GM12878 (cell line): ENCODE measurements around the gene FARS2.

Experiments
- BHLHE40 ChIP-seq, 2 experiments: fragments of 450-650 bp in 1 of 2; IDR thresholded peaks; 2 replicates each; pipeline ENCODE4 v1.6.1; 2011 to 2017; ENCODE audit warnings: low read depth in 2 of 2, borderline replicate concordance in 1 of 2, improper control_type of control experiment in 1 of 2, low read length in 1 of 2, mild to moderate bottlenecking in 1 of 2
- CEBPB ChIP-seq, 2 experiments: fragments of 150-350 bp in 1 of 2; IDR thresholded peaks; 2 replicates each; pipeline ENCODE4 v1.6.1; 2012 to 2014; ENCODE audit warnings: low read depth in 2 of 2, low read length in 2 of 2, borderline replicate concordance in 1 of 2, inconsistent platforms in 1 of 2
- CHD2 ChIP-seq: IDR thresholded peaks from 2 replicates; pipeline ENCODE4 v1.6.1; 2011; ENCODE audit warnings: low read depth, low read length, improper control_type of control experiment, borderline replicate concordance
- CTCF ChIP-seq, 3 experiments: IDR thresholded peaks in 2 of 3; conservative IDR thresholded peaks in 1 of 3; 2 replicates each; pipeline ENCODE4 v1.5.1; 2011; ENCODE audit warnings: low read depth in 3 of 3, low read length in 3 of 3, mild to moderate bottlenecking in 3 of 3, control low read depth in 2 of 3, moderate library complexity in 2 of 3, inconsistent platforms in 1 of 3, mixed read lengths in 1 of 3; ENCODE audit not compliant: control insufficient read depth in 2 of 3, insufficient read depth in 1 of 3; ENCODE audit errors: extremely low read depth in 1 of 3
- EP300 ChIP-seq, 2 experiments: fragments of 150-350 bp in 1 of 2; IDR thresholded peaks; 2 replicates each; pipeline ENCODE4 v1.6.1; 2011 to 2012; ENCODE audit warnings: low read depth in 2 of 2, low read length in 2 of 2, borderline replicate concordance in 1 of 2, improper control_type of control experiment in 1 of 2, inconsistent platforms in 1 of 2; ENCODE audit not compliant: control insufficient read depth in 1 of 2
- EZH2 ChIP-seq: IDR thresholded peaks from 2 replicates; pipeline ENCODE4 v1.6.1; 2012; ENCODE audit warnings: low read depth, mild to moderate bottlenecking, control low read depth, inconsistent platforms, low read length, borderline replicate concordance; ENCODE audit not compliant: control insufficient read depth
- MLLT1 ChIP-seq: fragments of 450-650 bp; IDR thresholded peaks from 2 replicates; pipeline ENCODE4 v1.6.1; 2016; ENCODE audit warnings: mild to moderate bottlenecking
- MXI1 ChIP-seq: fragments of 150-350 bp; IDR thresholded peaks from 2 replicates; pipeline ENCODE4 v1.6.1; 2011; ENCODE audit warnings: low read depth, mild to moderate bottlenecking, inconsistent platforms, low read length, improper control_type of control experiment
- NR2F1 ChIP-seq: fragments of 450-650 bp; conservative IDR thresholded peaks from 2 replicates; pipeline ENCODE4 v1.6.1; 2017; ENCODE audit warnings: mild to moderate bottlenecking

- TF ChIP-seq MLLT1 (no peak), EZH2 (no peak), BHLHE40 (IDR thresholded peaks at IDR 0.05; ENCODE audit: borderline replicate concordance in 1 of 2, low read depth in 2 of 2, low read length in 1 of 2) (no peak), MXI1 (no peak), NR2F1 (no peak), CTCF (IDR thresholded peaks at IDR 0.05 in 2 of 3, conservative IDR thresholded peaks at IDR 0.05 in 1 of 3; ENCODE audit: control insufficient read depth in 2 of 3, extremely low read depth in 1 of 3, insufficient read depth in 1 of 3, low read depth in 3 of 3, low read length in 3 of 3) (no peak), CEBPB (IDR thresholded peaks at IDR 0.05; ENCODE audit: borderline replicate concordance in 1 of 2, low read depth in 2 of 2, low read length in 2 of 2) (no peak), EP300 (IDR thresholded peaks at IDR 0.05; ENCODE audit: borderline replicate concordance in 1 of 2, control insufficient read depth in 1 of 2, low read depth in 2 of 2, low read length in 2 of 2) (no peak), CHD2 (no peak)
Observed at GRCh38 chr6:5759571-5759970, 498.3 kb downstream of the FARS2 start.
